SU-DHL-6 (cell line): ENCODE data around the gene SNRNP35.

Experiments
- EZH2phosphoT487 ChIP-seq: fragments of 200-600 bp; sonication (generic), shearing (Covaris generic); conservative IDR thresholded peaks from 2 replicates; pipeline ENCODE4 v1.6.1; 2018; ENCODE audit warnings: mild to moderate bottlenecking, antibody characterized with exemption, low read length, moderate library complexity, mixed read lengths
- TF ChIP-seq, protein P1 (sequence below): fragments of 200-600 bp; sonication (generic); IDR thresholded peaks from one replicate; pipeline ENCODE4 v1.5.1; 2017; ENCODE audit warnings: antibody characterized with exemption, mild to moderate bottlenecking, low read length, moderate library complexity; ENCODE audit not compliant: insufficient read depth, poor library complexity, severe bottlenecking

DNA sequence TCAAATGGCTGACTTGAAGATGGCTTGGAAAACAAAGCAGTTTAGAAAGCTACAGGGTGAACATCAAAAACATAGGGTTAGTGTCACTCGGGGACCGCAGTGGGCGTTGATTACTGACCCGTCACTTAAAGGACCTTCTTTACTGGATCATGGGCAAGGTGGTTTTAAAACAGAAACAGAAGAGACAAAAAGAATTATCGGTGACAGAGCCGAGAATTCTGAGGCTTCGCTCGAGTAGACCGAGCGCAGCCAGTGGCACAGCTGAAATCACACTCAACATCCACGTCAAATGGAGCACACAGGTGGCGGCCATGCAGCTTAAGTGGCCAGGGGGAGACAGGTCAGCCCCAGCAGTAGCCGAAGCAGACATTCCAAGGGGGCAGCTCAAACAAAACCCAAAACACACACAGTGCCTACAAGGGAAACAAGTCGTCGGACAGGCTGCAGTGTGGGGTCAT is 17.3 kb downstream of the SNRNP35 start:
- TF ChIP-seq, protein P1, sequence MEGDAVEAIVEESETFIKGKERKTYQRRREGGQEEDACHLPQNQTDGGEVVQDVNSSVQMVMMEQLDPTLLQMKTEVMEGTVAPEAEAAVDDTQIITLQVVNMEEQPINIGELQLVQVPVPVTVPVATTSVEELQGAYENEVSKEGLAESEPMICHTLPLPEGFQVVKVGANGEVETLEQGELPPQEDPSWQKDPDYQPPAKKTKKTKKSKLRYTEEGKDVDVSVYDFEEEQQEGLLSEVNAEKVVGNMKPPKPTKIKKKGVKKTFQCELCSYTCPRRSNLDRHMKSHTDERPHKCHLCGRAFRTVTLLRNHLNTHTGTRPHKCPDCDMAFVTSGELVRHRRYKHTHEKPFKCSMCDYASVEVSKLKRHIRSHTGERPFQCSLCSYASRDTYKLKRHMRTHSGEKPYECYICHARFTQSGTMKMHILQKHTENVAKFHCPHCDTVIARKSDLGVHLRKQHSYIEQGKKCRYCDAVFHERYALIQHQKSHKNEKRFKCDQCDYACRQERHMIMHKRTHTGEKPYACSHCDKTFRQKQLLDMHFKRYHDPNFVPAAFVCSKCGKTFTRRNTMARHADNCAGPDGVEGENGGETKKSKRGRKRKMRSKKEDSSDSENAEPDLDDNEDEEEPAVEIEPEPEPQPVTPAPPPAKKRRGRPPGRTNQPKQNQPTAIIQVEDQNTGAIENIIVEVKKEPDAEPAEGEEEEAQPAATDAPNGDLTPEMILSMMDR, result no peak
- TF ChIP-seq EZH2phosphoT487, result no peak
